Stromal cell of bone marrow (primary cell): ENCODE data around the gene XK.
A peak's percentile ranks its signal among the peaks of the same experiment; 100 is the strongest.

Experiments
- DNase-seq: peaks from one replicate; pipeline ENCODE4 v3.0.0-alpha.2; 2012; ENCODE audit warnings: low read depth

The XK gene

DNA sequence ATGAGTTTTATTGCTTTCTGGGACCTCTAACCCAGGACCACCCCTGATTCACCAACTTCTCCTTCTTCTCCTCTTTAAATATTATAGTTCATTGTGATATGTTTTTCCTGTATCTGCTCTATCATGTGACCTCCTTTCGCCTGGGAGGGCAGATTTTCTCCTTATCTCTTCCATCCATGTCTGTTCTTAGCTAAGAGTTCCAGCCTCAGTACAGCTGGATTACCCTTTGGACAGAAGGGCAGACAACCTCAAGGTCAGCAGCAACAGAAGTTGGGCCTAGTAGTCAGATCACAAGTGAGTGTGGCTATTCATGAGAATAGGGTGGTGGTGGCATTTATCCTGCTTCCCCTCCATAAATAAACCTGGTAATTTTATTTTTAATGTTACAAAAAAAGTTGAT, 5.7 kb upstream of the XK start:
- no peak for DNase-seq

DNA sequence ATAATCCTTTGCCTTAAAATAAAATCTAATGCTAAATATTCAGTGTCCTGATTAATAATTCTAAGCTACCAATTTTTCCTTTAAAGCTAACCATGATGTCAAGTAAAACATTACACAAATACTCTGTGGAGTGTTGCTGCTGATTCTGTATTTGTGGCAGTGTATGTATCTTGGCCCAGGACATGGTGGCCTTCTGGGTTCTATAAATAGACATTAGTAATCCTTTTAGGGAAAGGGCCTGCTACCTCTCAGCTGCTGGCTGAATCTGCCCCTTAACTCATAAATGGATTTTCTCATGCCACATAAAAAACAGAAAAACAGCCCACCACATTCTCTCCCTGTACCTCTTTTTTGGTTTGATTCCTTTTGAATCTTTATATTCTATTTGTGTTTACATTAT, 1.2 kb upstream of the XK start:
- no peak for DNase-seq

DNA sequence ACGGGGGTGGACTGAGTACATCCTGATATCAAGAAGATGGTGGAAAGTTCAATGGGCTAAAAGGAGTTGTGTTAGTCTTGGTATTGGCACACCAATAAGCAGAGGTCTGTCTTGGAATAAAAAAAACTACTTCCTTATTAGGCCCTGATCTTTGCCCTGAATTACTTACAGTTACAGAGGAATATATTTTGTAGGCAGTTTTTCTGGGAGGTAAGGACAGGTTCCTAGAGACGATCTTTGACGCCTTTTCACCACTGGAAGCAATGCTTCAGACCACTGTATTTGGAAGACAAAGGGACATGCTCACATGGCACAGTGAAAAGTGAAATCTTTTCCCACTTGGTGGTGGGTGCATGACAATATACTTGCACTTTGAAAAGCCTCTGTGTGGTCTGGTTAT, 618 bp upstream of the XK start:
- no peak for DNase-seq

DNA sequence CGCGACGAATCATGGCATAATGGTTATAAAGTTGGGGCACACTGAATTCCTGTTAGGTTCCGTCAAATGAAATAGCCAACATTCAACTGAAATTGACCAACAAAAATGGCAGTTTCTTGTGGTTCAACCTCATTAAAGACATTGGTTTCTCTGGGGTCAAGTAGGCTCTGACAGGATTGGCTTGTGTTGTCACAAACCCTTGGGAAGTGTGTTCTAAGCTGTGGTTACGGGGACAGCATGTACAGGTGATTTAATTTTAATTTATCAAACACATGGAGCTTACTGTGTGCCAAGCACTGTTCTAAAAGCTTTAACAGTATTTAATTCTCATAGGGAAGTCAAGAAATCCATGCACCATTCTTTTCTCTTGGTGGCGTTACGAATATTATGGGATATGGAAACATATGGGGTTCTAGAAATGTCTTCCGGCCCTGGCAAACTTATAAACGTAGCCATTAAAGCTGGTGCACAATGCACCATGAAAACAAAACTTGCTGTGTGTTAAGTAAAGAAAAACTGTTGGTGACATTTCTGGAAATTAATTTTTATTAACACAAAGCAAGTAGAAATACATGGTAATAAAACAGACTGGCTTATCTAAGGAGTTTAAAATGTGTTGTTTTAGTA, 891 bp downstream of the XK start:
- no peak for DNase-seq

DNA sequence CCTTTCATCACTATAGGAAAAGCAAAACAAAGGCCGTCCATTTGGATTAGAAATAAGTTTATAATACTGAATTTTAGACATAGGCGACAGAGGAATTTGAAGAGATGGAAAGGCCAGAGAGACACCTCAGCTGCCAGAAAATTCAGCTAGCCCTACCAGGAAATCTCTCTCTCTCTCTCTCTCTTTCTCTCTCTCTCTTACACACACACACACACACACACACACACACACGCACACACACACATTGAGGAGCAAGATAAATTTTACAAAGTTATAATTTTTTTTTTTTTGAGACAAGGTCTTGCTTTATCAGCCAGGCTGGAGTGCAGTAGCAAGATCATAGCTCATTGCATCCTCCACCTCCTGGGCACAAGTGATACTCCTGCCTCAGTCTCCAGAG, 1.4 kb downstream of the XK start:
- DNase-seq = no peak

DNA sequence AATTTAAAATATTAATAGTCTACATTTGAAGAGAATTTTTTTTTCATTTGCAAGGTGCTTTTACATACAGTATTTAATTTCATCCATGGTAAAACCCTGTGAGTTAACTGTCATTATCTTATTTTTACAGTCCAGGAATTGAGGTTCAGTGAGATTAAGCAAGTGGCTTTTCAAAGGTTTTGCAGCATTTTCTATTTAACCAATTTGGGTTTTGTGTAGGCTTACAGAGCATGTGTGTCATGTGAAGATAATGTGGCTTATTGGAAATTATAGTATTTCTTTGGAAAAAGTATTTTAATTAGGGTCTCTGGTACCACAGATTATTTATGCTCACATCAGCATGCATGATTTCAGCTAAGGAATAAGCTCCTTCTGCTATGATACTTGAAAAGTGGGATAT, 4.5 kb downstream of the XK start:
- no peak for DNase-seq

DNA sequence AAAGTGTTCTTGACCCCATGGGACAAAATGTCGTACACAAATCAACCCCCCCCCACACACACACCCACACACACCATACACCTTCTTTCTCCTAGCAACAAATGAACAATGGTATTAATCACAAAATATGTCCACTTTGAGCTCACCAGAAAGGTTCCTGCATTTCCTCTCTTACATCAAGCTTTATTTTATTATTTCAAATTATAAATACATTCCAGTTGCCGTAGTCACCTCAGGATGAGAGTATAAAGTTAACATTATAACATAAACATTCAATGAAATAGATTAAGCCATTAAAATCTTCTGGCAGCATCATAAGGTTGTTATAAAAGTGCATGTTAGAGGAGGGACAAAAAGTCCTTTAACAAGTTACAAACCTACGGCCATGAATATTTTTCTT, 7.3 kb downstream of the XK start:
- no peak for DNase-seq

DNA sequence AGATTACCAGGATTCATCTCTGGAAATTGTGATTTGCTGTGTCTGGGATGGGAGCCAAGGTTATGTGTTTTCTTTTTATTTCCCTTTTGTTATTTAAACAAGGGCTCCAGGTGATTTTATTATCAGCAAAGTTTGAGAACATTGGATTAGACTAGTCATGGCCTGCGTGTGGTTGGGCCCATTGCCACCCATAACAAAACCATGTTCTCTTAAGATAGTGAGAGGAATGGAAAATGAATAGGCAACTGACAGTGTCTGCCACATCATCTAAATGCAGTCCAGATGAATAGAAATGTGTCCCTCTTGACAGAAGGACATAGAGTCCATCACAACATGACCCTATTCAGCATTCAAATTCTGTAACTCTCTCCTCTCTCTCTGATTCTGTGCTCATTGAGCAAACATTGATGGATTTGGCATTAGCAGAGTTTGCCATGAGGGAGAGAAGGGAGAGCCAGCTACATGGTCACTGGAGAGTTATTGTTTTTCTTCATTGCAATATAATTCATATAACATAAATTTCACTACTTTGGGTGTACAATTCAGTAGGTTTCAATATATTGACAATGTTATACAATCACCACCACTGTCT, 11.7 kb downstream of the XK start:
- DNase-seq = no peak

DNA sequence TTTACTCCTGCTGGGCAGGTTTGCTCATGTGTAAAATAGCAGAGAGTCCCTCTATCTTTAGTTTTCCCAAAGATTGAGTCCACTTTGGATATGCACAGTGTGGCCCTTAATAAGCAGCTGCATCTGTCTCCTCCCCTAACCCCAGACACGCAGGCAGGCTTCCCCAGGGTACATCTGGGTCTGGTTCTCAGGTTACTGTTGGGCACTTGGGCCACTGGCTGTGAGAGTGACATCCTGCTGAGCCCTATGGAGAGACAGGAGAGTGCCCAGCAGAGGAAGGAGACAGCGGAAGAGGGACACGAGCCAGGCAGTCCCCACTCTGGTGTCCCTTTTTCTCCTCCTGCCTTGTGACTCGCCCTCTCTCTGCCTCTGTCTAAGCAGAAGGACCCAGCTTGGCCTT, 16.0 kb downstream of the XK start:
- no peak for DNase-seq

DNA sequence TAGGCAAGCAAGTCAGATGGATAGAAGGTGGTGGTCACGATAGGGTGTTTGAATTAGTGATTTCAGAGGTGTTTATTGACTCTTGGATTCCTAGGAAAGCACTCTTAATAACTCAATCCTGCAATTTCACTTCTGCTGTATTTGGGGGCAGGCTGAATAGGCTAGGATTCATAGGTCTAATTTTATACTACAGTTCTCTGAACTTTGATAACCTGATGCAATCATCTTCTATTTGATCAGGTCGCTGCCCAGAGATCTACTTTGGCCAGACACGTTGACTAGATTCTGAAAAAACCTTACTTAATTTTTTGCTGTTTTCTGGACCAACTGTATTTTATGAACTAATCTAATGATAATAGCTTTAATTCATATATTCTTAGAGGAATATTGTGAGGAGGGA, 26.4 kb downstream of the XK start:
- DNase-seq = no peak

DNA sequence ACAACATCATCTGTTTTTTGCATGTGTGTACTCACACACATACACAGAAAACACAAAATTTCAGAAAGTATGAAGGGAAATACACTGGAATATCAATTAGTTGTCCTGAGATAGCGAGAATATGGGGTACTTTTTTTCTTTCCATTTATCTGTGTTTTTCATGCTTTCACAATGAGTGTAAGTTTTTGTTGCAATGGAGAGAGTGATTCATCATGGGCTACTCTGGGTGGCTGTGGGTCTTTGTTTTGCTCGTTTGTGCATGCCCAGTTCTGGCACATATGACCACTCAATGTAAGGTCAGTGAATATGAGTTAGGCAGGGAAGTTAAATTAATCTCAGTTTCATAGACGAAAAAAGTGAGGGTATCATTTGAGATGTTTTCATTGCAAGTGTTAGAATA, 26.9 kb downstream of the XK start:
- peak; percentile 31 for DNase-seq

DNA sequence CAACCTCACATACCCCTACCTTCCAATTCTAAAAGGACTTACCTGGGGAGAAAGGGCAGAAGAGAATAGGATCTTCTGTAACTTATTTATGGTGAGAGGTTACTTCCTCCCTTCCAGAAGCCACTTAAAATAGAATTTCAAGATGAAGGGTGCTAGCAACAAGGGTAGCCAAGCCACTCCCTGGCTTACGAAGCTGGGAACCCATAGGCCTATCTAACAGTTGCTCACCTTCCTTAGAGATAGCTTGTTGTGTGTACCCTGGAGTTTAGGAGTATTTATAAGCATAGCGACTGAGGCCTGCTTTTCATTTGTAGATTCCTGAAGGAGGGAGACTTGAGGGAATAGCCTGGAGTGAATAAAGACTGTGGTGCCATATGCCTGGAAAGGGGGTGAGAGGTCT, 28.9 kb downstream of the XK start:
- DNase-seq = no peak

DNA sequence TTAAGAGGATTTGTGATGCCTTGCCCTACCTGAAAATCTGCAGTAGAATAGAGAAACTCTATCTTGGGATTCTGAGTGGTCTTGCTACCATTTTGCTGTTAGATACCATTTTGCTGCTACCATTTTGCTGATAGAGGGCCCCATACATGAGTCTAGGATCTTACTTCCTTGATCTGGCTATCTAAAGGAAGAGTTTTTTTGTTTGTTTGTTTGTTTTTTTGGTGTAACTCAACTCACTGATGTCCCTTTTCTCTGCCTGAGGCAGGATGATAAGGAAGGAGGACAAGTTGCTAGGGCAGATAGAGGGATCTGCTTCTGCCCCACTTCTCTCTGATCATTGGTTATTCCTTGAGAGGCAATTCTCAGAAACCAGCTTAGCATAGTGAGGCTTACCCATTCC, 31.0 kb downstream of the XK start:
- no peak for DNase-seq

DNA sequence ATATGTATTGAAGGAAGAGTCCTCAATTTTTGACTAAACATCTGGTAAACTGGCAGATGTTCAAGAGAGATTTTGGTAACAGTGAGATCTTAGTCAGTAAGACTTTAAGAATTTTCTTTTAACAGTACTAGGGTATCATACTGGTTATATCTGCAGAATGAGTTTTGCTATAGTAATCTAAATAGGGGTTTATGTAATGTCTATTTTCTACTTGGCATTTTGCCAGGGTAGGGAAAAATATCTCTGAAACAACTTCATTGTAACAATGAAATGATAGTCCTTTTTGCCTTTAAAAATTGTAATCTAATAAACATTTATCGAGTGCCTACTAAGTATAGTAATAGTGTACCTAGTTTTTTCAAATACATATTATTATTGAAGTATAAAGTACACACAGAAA, 32.1 kb downstream of the XK start:
- no peak for DNase-seq

DNA sequence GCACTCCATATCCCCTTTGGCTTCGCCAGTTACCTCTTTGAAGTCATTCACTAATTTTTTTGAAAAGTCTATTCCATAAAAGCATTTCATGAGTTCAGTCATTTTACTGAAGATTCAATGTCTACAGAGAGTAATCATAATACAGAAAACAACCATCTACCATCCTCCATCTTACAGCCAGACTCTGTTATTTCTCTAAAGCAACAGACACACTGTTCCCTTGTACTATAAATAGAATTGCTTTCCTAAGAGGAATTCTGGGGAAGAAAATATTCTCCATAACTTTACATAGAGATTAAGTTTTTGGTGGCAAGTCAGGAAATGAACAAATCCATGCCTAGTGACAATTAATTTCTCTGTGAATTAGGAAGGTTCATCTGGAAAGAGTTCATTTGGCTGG, 37.0 kb downstream of the XK start:
- no peak for DNase-seq

DNA sequence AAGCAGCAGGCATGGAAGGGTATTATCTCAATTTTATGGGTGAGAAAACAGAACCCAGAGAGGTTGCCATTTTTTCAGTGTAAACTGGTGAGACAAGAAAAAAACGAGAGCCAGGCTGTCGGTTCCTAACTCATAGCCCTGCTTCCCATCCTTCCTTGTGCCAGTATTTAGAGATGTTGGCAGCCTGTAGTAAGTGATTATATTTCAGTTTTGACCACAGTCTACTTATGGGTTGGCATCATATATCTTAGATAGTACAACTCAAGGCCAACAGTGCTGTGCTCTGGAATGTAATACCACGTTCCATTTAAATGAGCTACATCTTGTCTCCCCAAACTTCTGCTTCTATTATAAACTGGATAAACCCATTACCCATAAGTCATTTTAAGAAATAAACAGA, 40.8 kb downstream of the XK start:
- DNase-seq = no peak

DNA sequence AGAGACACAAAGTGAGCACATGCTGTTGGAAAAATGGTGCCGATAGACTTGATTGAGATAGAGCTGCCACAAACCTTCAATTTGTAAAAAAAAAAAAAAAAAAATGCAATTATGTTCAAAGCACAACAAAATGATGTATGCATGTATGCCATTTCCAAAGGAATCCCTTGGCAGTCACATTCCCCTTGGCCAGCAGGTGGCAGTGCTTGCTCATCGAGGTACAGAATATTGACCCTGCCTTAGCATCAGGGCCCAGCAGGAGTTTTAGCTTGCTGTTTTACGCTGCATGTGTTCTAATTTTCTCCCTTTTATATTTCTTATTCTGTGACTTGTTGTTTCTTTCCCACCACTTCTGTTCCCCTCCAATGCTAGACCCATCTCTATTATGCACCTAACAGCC, 59.8 kb downstream of the XK start:
- peak; percentile 32 for DNase-seq

DNA sequence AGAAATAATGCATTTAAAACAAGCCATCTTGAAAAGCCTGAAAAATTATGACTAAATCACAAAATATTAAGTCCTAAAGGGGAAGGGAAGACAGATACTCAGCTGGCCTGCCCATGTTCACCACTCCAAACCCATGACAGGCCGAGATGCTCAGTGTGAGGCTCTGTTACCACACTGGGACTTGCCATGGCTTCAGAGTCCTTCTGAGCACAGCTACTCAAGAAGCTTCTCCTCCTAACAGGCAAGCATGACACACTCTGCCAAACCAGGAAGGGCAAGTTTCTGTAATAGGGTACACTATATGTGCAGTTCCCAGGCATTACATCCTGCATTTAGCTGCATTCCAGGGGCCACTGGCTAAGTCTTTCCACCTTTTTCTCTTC, 60.2 kb downstream of the XK start:
- DNase-seq = no peak

DNA sequence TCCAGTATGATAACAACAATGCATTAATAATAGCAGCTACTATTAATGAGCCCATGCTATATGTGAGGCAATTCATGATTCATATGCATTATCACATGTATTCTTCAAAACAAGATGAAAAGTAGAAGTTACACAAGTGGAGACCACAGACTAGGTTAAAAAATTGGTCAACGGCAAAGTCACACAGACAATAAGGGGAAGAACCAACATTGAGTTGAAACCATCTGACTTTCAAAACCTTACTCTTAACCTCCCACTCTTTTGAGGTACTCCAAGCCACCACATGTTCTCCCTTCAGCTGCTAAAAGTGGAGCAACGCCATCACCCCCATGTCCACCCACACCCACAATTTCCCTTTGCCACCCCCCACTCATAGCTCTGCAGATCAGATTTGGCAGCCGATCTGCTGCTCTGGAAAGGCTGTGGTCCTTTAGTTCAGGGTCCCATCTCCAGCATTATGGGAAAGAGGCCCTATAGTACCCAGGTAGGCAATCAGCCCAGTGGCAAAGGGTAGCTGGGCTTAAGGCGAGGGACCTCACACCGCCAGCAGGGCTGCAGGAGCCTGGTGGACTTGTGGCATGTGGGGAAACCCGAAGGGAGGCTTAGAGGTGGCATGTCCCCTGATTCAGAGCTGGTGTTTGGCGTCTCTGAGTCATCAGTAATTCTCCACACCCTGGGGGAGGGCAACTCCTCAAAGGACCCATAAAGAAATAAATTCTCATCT, 60.8 kb downstream of the XK start:
- no peak for DNase-seq

DNA sequence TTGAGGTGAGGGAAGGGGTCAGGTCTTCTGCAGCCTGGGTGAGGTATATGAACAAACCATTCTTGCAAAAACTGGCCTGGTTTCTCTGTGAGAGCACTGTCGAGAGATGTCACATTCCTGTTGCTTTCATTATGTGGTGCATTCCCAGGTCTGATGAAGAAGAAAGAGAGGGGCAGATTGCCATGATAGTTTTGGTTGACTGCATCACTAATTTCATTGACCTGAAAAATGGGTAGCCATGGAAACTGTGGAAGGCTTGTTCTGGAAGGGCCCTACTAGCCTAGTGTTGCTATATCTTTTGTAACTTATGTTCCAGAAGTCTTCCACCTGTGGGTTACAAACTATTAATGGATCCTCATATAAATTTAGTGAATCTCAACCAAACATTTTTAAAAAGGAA, 61.4 kb downstream of the XK start:
- no peak for DNase-seq

DNA sequence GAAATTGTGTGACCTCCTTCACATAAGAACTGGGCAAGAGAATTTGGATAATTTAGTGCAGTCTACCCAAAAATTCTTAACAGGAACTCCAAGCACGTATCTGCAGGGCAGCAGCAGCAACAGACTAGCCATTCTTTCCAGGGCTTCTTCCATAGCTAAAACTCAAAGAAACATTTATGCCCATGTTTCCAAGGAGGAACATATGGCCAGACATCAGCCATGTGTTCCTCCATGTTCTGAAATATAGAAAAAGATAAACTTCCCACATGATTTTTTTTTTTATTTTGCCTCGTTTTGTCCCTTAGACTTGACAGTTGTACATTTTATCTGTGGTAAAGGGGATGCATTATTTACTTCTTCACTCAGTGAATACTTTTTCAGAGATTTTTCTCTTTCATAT, 66.7 kb downstream of the XK start:
- DNase-seq = no peak

DNA sequence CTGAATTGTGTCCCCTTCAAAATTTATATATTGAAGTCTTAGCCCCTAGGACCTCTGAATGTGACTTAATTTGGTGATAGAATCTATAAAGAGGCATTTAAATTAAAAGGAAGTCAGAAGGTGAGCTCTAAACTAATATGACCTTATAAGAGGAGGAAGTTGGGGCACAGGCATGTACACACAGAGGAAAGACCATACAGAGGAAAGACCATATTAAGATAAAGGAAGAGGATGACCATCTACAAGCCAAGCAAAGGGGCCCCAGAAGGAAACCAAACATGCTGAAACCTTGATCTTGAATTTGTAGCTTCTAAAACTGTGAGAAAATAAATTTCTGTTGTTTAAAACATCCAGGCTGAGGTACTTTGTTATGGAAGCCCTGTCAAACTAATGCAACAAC, 67.3 kb downstream of the XK start:
- DNase-seq = no peak

DNA sequence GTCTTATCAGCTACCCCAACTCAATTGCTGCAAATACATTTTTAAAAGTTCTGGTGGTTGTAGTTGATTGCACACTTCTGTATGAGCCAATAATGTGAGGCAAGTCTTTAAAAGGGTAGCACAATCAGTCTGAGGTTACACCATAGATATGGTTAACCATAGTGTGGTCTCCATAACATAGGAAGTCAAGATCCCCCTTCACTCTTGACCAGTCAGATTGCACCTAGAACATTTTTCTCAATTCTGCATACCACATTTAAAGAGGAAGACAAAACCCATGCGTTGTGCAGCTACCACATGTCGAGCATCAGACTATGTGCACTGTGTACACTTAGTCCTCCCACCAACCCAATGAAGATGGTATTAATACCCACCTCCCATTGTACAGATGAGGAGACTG, 67.8 kb downstream of the XK start:
- DNase-seq = no peak

DNA sequence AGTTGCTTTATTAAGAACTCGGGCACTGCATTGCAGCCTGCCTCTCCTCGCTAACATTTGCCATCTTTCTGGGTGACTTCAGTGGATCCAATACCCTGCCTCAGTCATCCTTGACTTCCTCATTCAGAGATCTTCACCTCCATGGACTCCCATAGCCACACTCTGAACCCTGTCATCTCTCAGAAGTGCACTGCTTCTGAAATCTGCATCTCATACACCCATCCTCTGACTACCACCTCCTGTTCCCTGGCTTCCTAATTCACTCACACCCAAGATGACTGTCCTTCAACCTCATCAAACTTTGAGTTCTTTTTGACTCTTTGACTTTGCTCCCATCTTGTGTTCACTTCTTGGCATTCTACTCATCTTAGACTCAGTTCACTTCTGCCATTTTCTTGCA, 68.9 kb downstream of the XK start:
- DNase-seq = no peak
